GM18868 (cell line): Measurements from ENCODE around the gene C2orf76.
A peak's percentile ranks its signal among the peaks of the same experiment; 100 is the strongest.

Source experiments
- ATAC-seq: cut with Tn5 transposase; IDR thresholded peaks from one replicate; pipeline ENCODE4 v1.9.1; 2021; ENCODE audit warnings: mild to moderate bottlenecking, moderate library complexity; ENCODE audit not compliant: unreplicated experiment

C2orf76 gene

DNA sequence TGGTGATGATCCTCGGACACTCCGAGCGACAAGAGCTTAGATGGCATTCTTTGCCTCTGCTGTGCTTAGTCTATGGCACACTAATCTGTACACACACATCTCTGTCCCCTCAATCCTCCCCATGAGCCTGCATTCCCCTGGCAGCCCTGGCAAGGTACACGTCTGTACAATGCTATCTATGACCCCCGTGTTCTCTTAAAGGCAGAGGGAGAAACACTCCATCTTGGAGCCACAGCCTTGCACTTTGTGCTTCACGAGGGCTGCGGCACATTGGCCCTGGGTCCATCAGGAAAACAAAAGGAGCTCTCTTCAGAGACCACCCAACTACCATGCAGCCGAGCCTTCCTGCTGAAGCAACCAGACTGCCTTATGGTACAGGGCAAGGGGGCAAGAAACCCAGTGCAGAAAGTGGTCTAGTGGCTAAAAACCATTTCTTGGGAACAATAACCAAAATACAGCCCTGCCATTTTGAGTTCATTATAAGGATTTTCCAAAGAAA, 100.5 kb downstream of the C2orf76 start:
- ATAC-seq = no peak

DNA sequence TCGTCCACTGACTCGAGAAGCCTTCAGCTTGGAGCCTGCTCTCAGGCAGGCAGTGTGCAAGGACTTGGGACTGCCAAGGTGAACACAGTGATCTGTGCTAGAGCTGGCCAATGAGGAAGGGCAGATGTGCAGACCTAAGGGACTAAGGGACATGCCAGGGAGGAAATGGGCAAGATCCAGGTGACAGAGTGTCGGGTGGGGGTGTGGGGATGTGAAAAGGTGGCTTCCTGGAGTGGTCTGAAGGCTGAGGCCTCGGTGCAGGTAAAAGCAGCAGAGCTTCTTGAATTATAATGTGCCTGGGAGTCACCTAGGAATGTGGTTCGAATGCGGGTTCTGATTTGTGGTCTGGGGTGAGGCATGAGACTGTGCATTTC, 101.0 kb downstream of the C2orf76 start:
- ATAC-seq = no peak

DNA sequence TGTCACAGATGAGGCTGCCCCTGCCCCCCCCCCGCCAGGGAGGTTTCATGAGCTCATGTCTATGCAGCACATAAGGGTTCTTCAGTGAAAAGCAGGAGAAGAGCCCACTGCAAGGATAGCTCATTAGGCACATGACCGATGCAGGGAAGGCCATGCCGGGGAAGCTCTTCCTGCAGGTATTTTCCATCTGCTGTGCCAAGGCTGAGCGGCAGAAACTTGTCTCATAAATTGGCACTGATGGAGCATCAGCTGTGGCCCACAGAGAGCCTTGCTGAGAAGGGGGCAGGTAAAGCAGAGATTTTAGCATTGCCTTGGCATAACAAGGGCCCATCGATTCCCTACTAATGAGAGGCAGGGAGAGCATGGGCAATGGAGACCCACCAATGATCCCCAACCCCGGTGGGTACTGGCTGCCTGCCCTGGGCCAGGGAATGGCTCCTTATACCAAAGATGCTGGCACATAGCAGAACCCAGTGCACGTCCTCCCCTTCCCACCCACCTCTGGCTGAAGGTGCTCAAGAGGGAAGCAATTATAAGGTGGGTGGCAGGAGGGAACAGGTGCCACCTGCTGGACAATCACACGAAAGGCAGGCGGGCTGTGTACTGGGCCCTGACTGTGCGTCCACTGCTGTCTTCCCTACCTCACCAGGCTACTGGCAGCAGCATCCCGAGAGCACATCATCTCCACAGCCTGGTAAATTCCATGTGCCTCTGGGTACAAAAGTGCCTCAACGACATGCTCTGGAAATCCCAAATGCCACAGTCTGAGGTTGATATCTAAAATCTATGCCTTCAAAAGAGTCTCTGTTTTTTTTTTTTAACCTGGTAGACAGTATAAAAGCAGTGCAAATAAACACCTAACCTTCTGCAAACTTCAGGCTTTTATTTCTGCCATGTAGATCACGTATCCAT, 101.6 kb downstream of the C2orf76 start:
- peak; percentile 99 for ATAC-seq

DNA sequence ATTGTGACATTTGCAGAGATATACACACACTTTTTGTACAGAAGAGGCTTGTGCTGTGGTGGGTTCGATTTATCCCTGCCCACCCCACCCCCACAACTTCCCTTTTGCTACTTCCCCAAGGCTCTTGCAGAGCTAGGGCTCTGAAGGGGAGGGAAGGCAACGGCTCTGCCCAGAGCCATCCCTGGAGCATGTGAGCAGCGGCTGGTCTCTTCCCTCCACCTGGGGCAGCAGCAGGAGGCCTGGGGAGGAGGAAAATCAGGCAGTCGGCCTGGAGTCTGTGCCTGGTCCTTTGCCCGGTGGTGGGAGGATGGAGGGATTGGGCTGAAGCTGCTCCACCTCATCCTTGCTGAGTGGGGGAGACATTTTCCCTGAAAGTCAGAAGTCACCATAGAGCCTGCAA, 103.0 kb downstream of the C2orf76 start:
- no peak for ATAC-seq

DNA sequence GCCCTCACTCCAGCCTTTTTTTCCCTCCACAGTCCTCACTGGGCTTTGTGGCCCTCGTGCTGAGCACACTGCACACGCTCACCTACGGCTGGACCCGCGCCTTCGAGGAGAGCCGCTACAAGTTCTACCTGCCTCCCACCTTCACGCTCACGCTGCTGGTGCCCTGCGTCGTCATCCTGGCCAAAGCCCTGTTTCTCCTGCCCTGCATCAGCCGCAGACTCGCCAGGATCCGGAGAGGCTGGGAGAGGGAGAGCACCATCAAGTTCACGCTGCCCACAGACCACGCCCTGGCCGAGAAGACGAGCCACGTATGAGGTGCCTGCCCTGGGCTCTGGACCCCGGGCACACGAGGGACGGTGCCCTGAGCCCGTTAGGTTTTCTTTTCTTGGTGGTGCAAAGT, 103.6 kb downstream of the C2orf76 start:
- no peak for ATAC-seq

DNA sequence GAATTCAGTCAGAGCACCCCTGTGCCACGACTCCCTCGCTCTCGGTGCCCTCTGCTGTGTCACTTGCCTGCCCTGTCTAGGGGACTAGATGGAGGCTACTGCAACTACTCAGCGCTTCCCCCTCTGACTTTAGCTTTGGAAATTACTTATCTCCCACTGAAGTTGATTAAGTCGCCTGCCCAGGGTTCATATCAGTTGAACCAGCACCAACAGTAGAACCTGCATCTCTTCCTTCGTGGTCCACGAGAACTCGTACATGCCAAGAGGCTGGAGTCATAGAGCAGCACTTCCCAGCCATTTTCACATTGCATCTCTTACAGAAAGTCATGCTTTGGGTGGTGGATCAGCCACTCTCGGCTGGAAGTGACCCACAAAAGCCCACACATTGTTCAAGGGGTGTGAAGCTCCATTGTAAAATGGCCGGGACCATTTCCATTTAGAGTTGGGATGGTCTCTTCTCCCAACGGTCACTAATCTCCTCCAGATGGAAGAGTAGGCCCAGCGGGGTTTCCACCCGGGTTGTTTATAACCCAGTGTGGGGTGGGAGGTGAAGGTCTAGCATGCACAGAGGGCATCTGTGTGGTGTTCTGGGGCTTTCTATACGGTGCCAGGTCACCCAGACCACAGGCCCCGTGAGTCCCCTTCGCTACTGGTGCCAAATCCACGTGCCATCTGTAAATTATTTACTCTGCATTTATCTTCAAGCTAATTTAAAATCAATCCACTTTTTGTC, 105.0 kb downstream of the C2orf76 start:
- no peak for ATAC-seq

DNA sequence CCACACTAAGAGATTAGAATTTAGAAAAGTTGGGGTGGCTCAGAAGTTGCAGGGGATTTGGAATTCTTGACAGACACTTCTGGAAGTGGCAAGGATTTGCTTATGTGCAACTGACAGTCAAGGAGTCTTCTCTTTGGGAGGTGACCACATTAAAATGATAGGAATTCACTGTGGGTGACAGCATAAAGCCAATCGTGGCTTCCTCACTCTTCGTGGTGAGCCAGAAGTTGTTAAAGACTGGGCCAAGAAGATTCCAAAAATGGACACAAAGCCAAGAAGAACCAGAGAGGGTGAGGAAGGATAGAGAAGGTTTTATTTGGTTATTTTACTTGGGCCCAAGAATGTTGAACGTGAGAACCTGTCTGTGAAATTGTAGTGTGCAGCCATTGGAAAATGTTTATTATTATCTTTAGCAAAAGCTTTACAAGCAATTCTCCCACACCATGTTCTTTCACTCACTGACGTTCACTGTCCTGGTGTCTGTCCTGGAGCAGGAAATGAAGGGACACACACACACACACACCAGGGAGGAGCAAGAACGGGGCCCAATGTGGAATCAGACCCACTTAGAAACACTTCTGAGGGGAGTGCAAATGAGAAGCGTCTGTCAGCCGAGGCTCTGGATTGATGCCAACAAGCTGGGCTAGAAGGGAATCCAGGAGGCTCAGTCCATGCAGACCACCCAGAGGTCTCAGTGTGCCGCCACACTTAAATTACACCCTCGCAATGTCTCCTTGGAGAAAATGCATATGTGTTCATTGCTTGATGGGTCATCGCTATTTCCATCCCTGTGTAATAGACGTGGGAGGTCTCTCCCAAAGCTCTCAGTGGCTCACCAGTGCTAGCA, 105.8 kb downstream of the C2orf76 start:
- no peak for ATAC-seq

DNA sequence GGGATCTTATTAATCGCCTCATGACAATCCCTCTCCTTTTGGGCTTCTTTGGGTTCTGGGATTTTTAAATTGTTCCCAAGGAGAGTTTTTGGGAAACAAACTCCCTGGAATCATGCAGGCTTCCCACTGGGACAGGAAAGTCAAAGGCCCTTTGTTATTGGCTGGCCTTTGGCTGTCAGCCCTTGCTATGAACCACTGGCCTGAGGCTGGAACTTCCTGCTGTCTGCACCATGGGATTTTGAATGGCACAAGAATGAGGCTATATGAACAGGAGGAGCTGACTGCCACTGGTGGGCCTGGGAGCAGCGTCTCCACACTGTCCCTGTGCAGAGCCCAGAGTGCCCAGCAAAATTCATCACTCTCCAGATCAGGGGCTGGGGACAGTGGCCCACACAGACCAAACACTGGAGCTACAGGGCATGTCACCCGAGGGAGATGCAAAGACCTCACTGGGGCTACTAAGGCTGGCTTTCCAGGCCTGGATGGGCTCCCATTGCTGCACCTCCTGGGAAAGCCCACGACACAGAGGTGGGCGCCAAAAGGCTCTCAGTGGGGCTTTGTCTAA, 107.3 kb downstream of the C2orf76 start:
- ATAC-seq = no peak

DNA sequence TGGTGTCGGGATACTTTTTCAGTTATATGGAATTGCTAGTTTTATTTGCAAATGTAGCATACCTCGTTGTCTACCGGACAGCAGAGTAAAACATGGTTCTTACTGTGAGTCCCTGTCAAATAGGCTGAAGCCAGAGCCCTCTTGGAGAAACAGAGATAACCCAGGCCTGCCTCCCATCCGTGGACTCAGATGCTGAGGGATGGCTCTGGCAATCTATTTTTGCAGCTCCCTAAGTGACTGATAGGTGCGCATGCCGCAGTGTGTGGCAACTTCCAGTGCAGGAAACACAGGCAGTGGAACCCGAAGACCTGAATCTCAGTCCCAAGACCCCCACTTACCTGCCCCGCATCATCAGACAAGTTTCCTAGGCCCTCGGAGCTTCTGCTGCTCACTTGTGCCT, 109.4 kb downstream of the C2orf76 start:
- ATAC-seq = no peak

DNA sequence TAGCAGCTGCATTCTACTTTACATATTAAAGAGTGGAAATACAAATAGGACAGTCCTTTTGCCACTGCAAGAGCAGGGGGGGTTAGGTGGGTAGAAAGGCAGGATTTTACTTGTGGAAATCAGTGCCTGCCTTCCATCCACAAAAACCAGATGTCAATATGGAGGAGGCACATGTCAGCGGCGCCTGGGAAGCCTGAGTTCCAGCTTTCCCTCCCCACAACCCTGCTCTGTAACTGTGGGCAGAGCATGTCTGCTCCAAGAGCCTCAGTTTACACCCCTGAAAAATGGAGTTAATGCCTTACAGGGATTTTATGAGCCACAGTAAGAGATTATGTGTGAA, 110.1 kb downstream of the C2orf76 start:
- ATAC-seq = no peak

DNA sequence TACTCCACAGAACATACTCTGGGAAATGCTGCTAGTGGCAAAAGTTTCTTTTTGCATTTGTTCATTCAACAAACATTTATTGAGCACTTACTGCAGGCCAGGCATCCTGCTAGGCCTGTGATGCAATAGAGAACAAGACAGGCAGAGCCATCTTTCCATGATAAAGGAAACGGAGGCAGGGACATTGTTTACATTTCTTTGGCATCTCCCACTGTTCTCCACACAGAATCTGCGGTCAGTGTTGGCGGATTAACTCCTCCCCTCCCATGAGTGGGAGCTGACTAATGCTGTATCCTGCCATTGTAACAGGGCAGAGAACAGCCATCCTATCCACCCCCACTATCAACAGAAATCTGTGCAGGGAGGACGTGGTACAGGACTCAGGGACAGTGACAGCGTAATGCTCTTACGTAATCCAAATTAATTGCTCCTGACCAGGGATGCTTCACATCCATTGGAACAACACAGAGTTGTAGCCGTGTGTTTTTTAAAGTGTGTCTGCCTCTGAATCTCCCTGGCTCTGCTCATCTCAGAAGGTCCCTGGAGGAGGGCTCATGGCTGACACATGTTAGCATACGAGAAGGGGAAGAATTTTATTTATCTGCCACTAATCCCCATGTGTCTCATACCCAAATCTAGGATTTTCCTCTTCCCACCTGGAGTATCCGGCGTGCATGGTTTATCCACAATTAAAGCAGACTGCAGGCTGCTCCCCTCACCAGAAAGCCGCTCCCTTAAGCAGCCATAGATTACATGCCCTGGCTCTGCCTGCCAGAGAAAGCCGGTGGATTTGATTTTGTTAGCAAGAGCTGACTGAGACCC, 110.7 kb downstream of the C2orf76 start:
- no peak for ATAC-seq

DNA sequence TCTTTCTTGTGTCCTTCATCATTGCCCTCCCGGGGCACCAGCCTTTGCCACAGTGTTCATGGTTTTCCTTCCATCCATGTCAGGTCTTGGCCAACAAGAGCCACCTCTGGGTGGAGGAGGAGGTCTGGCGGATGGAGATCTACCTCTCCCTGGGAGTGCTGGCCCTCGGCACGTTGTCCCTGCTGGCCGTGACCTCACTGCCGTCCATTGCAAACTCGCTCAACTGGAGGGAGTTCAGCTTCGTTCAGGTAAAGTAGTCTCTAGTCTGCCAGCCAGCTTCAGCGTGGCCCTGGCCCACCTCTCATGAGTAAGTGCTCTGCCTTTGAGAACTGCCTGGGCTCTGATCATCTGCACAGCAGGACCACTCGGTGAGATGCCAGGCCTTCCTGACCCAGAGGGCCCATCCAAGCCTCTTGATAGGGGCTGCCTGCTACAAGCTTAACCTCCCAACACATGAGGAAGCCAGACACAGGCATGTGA, 112.0 kb downstream of the C2orf76 start:
- ATAC-seq = no peak

DNA sequence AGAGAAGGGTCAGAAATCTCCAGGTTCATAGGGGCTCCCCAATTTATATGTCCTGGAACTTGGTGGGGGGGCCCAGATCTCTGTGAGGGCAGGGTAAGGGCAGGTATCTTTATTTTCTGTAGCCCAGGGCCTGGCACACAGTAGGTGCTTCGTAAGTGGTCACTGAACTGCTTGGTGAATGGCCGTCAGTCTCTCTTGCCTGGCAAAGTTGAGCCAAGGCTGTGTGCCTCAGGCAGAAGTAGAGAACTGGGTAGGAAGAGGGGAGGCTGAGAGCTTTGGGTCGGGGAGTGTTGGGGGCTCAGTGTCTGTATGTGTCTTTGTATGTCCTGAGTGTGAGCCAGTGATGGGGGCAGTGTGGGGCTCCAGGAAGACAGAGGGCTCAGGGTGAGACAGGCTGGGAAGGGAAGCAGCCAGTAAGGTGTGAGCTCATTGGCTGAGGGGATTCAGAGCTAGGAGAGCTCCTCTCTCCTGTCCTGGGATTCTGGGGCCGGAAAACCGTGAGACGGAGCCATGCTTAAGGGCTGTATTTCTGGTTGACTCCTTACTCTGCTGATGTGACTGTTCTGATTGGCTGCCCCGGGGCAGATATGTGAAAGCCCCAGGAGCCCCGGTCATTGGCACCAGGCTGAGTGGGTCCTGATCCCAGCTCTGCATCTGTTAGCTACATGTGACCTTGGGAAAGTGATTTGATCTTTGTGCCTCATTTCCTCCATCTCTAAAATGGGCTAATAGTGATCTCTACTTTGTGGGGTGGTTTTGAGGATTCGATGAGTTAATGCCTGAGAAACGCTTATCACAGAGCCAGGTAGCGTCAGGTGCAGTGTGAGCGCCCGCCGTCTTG, 112.7 kb downstream of the C2orf76 start:
- ATAC-seq = no peak

DNA sequence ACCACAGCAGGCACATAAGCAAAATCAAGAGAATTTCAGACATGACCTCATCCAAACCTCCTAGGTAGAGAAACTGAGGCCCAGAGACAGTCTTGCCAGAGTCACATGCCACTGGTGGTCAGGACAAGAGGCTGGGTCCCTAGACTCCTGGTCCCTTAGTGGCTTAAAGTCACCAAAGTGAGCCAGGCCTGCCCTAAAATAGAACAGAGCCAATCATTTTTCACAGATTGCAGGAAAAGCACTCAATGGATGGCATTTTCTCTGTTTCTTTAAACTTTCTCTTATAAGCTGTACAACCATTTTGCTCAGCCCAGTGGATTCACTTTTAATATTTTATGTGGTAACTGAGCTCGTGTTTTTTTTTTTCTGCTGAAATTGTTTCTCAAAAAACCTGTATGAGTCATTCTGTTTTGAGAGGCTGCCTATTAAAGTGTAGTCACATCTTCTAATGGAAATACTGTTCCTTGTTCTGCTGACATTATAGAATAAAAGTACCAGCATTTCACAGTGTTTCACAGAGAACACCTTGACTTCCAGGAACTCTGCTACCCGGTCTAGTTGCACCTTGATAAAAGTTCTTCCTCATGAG, 113.4 kb downstream of the C2orf76 start:
- ATAC-seq = no peak
